Endothelial cell of umbilical vein (primary cell): ENCODE data around the gene TRMT2A. TPM values are rescaled to one million over a fixed set of nuclear protein-coding genes. Genes with fewer than 3 reads are reported as not detected.

Experiments
- BruUV-seq: library from RNA; stranded (reverse); fragments of 400-500 nt; replicated peaks from 2 replicates; lab custom pipeline; 2021; lab: Mats Ljungman, UMichigan
- CTCF ChIA-PET: fragments of 300-600, 350-600 bp; sonication (Branson Sonifier 250); formaldehyde crosslinking; loops from one replicate; lab custom pipeline; 2021; ENCODE audit warnings: antibody characterized with exemption, inconsistent platforms; lab: Charles Lee
- POLR2A ChIA-PET: fragments of 300-600, 350-600 bp; sonication (Branson Sonifier 250); formaldehyde crosslinking; loops from one replicate; lab custom pipeline; 2021; ENCODE audit warnings: antibody characterized with exemption, inconsistent platforms; lab: Charles Lee
- DNase-seq: peaks from one replicate; pipeline ENCODE4 v3.0.0-alpha.2; 2011; ENCODE audit warnings: low read depth, low spot score
- FAIRE-seq: peaks from 2 replicates; lab custom pipeline; 2011; peaks lifted over from hg19 to GRCh38; lab: Jason Lieb, UNC
- H2AFZ ChIP-seq: 2 replicates; pipeline ENCODE4 v1.6.0; 2012; ENCODE audit warnings: low read depth, low read length, control low read depth, inconsistent platforms
- H3K27ac ChIP-seq: 2 replicates; pipeline ENCODE4 v1.5.1; 2011; ENCODE audit warnings: low read depth, mild to moderate bottlenecking, control low read depth, low read length, moderate library complexity; ENCODE audit not compliant: insufficient read depth
- H3K27me3 ChIP-seq, 2 experiments: 2 replicates each; pipeline versions ENCODE4 v1.6.0 to v1.6.1; 2011; ENCODE audit warnings: low read length in 2 of 2, mixed read lengths in 1 of 2; ENCODE audit not compliant: control insufficient read depth in 2 of 2, insufficient read depth in 2 of 2
- H3K36me3 ChIP-seq, 2 experiments: 2 replicates in 1 of 2; 3 replicates in 1 of 2; pipeline ENCODE4 v1.5.1; 2011; ENCODE audit warnings: low read length in 2 of 2, mild to moderate bottlenecking in 1 of 2, moderate library complexity in 1 of 2; ENCODE audit not compliant: control insufficient read depth in 2 of 2, insufficient read depth in 2 of 2; ENCODE audit errors: extremely low read depth in 1 of 2
- H3K4me1 ChIP-seq: 3 replicates; pipeline ENCODE4 v1.5.1; 2011; ENCODE audit warnings: mild to moderate bottlenecking, low read length; ENCODE audit not compliant: control insufficient read depth, insufficient read depth; ENCODE audit errors: extremely low read depth
- H3K4me2 ChIP-seq: 2 replicates; pipeline ENCODE4 v1.6.1; 2011; ENCODE audit warnings: low read length, control low read depth, mixed read lengths; ENCODE audit not compliant: insufficient read depth
- H3K4me3 ChIP-seq, 3 experiments: fragments of 200-600 bp in 1 of 3; sonication (generic), shearing (Covaris generic) in 1 of 3; replicated peaks in 1 of 3; 2 replicates each; pipeline ENCODE4 v1.5.1; 2011 to 2016; ENCODE audit warnings: control low read depth in 3 of 3, low read length in 3 of 3, mild to moderate bottlenecking in 2 of 3, inconsistent platforms in 1 of 3, low read depth in 1 of 3, moderate library complexity in 1 of 3; ENCODE audit not compliant: insufficient read depth in 1 of 3
- H3K79me2 ChIP-seq: 2 replicates; pipeline ENCODE4 v1.6.0; 2012; ENCODE audit warnings: low read length, inconsistent platforms; ENCODE audit not compliant: control insufficient read depth, insufficient read depth
- H3K9ac ChIP-seq: replicated peaks from 2 replicates; pipeline ENCODE3; 2011; ENCODE audit warnings: low read length, control low read depth; ENCODE audit not compliant: insufficient read depth; ENCODE audit errors: extremely low read depth
- H3K9me1 ChIP-seq: replicated peaks from 3 replicates; pipeline ENCODE4 v1.6.0; 2011; ENCODE audit warnings: mild to moderate bottlenecking, low read length; ENCODE audit not compliant: control insufficient read depth, insufficient read depth; ENCODE audit errors: extremely low read depth
- H3K9me3 ChIP-seq: replicated peaks from 2 replicates; pipeline ENCODE4 v1.5.1; 2012; ENCODE audit warnings: low read length, inconsistent platforms; ENCODE audit not compliant: control insufficient read depth, insufficient read depth
- H4K20me1 ChIP-seq: replicated peaks from 2 replicates; pipeline ENCODE3; 2011; ENCODE audit warnings: mild to moderate bottlenecking, low read length; ENCODE audit not compliant: control insufficient read depth, insufficient read depth; ENCODE audit errors: extremely low read depth
- EZH2 ChIP-seq: IDR thresholded peaks from 2 replicates; pipeline ENCODE4 v1.6.1; 2012; ENCODE audit warnings: borderline replicate concordance, low read depth, mild to moderate bottlenecking, moderate library complexity, low read length, inconsistent platforms; ENCODE audit not compliant: severe bottlenecking
- FOS ChIP-seq: IDR thresholded peaks from 2 replicates; pipeline ENCODE4 v1.6.1; 2011; ENCODE audit warnings: mild to moderate bottlenecking, low read length, moderate library complexity, borderline replicate concordance; ENCODE audit not compliant: insufficient read depth
- GATA2 ChIP-seq: IDR thresholded peaks from 2 replicates; pipeline ENCODE4 v1.7.0; 2011; ENCODE audit warnings: low read depth, mild to moderate bottlenecking, moderate library complexity, mixed read lengths, low read length; ENCODE audit not compliant: insufficient read length, insufficient read depth
- JUN ChIP-seq: IDR thresholded peaks from 2 replicates; pipeline ENCODE4 v1.6.1; 2011; ENCODE audit warnings: borderline replicate concordance, low read depth; ENCODE audit not compliant: insufficient read length, insufficient read depth
- POLR2A ChIP-seq: IDR thresholded peaks from 2 replicates; pipeline ENCODE4 v1.6.1; 2012; ENCODE audit warnings: low read depth, mild to moderate bottlenecking, control low read depth, low read length
- POLR2AphosphoS5 ChIP-seq: IDR thresholded peaks from 2 replicates; pipeline ENCODE4 v1.6.1; 2012; ENCODE audit warnings: low read depth, mild to moderate bottlenecking, control low read depth, low read length, moderate library complexity; ENCODE audit not compliant: insufficient read depth
- dilution Hi-C: fragments of 300-500 bp; cut with MboI; formaldehyde crosslinking; loops from one replicate; pipeline ENCODE4 v1.15.0; 2019; ENCODE audit warnings: low sequenced_read_pairs; ENCODE audit not compliant: extremely low pct_ligation_motif_present
- intact Hi-C: fragments of 100-400 bp; cut with micrococcal nuclease; formaldehyde crosslinking; loops from one replicate; pipeline ENCODE4 v1.10.0; 2022
- polyA plus RNA-seq, 4 experiments: library from polyadenylated mRNA; depleted of rRNA in 3 of 4; stranded (reverse) in 3 of 4; unstranded in 1 of 4; fragments of >200 nt; gene quantifications; 2 replicates each; pipeline versions ENCODE4 v1.2.1 to v1.2.3, GENCODE V29; 2011 to 2012; ENCODE audit warnings: missing spikeins in 1 of 4
- total RNA-seq: library from RNA; stranded (reverse); gene quantifications from 2 replicates; pipeline ENCODE4 v1.2.3, GENCODE V29; 2021
- TF ChIP-seq, protein P1 (sequence below): IDR thresholded peaks from 2 replicates; pipeline ENCODE4 v1.6.1; 2011; ENCODE audit not compliant: insufficient read depth, insufficient read length
- TF ChIP-seq, protein P2 (sequence below), 2 donors: IDR thresholded peaks; 1 replicate in 1 of 2; 2 replicates in 1 of 2; pipeline ENCODE4 v1.5.1; 2011; ENCODE audit warnings: low read length in 2 of 2, mild to moderate bottlenecking in 2 of 2, moderate library complexity in 2 of 2, control low read depth in 1 of 2, inconsistent platforms in 1 of 2, low read depth in 1 of 2; ENCODE audit not compliant: insufficient read depth in 1 of 2; ENCODE audit errors: extremely low read depth in 1 of 2

TRMT2A gene
- total and polyA plus RNA-seq, 2 donors (not counting 3 experiments of a cell fraction or from before 2014, with no cell fraction given): 51.2 to 61.9 TPM

DNA sequence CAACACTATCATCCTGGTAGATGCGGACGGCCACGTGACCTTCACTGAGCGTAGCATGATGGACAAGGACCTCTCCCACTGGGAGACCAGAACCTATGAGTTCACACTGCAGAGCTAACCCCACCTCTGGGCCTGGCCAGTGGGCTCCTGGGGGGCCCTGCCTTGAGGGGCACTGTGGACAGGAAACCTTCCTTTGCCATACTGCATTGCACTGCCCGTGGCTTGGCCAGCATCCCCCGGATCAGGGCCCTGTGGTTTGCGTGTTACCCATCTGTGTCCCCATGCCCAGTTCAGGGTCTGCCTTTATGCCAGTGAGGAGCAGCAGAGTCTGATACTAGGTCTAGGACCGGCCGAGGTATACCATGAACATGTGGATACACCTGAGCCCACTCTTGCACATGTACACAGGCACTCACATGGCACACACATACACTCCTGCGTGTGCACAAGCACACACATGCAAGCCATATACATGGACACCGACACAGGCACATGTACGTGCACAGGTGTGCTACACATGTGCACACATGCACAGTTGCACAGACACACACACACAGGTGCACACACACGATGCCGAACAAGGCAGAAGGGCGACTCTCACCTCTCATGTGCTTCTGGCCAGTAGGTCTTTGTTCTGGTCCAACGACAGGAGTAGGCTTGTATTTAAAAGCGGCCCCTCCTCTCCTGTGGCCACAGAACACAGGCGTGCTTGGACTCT is 52.3 kb downstream of the TRMT2A start:
- Histone ChIP-seq H3K36me3 (peaks cover 2 to 15% of the 10 kb centered on the region in 2 experiments), H3K9me1 (no peaks in the 10 kb centered on the region), H3K79me2 (no peaks in the 10 kb centered on the region), H3K9me3 (no peaks in the 10 kb centered on the region), H3K4me1 (peaks cover 12% of the 10 kb centered on the region), H3K27me3 (no peaks in the 10 kb centered on the region), H3K4me3 (no peak overlapping the region), H2AFZ (no peak overlapping the region), H3K9ac (no peak overlapping the region), H3K27ac (no peak overlapping the region), H3K4me2 (no peak overlapping the region), H4K20me1 (no peaks in the 10 kb centered on the region)
- ChIA-PET CTCF (no interaction called here), POLR2A (no interaction called here)
- DNase-seq (no peak), FAIRE-seq (no peak)
- BruUV-seq: no TSS peak
- intact Hi-C loops (no loop called here), dilution Hi-C loops (no loop called here)
- TF ChIP-seq, protein P1, sequence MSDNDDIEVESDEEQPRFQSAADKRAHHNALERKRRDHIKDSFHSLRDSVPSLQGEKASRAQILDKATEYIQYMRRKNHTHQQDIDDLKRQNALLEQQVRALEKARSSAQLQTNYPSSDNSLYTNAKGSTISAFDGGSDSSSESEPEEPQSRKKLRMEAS: no peak
- TF ChIP-seq, protein P2, sequence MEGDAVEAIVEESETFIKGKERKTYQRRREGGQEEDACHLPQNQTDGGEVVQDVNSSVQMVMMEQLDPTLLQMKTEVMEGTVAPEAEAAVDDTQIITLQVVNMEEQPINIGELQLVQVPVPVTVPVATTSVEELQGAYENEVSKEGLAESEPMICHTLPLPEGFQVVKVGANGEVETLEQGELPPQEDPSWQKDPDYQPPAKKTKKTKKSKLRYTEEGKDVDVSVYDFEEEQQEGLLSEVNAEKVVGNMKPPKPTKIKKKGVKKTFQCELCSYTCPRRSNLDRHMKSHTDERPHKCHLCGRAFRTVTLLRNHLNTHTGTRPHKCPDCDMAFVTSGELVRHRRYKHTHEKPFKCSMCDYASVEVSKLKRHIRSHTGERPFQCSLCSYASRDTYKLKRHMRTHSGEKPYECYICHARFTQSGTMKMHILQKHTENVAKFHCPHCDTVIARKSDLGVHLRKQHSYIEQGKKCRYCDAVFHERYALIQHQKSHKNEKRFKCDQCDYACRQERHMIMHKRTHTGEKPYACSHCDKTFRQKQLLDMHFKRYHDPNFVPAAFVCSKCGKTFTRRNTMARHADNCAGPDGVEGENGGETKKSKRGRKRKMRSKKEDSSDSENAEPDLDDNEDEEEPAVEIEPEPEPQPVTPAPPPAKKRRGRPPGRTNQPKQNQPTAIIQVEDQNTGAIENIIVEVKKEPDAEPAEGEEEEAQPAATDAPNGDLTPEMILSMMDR (IDR thresholded peaks at IDR 0.05; ENCODE audit: extremely low read depth in 1 of 2, insufficient read depth in 1 of 2, low read depth in 1 of 2, low read length in 2 of 2): no peak
- TF ChIP-seq POLR2AphosphoS5 (no peak), EZH2 (no peak), FOS (no peak), JUN (no peak), POLR2A (no peak), GATA2 (no peak)
